Spleen (tissue), 11 donors: ENCODE measurements around the gene DCTN2. TPM values are rescaled to one million over a fixed set of nuclear protein-coding genes. Genes with fewer than 3 reads are reported as not detected.

Experiments used
- DNase-seq: peaks from one replicate; pipeline ENCODE4 v3.0.0-alpha.2; 2020
- H3K27ac ChIP-seq, 8 donors: fragments of 200-600 bp; sonication (generic) in 7 of 8; 1 replicate in 4 of 8; 2 replicates in 4 of 8; pipeline versions ENCODE4 v1.5.0 to v1.8.0; 2016 to 2021; ENCODE audit warnings: inconsistent platforms in 4 of 8, mild to moderate bottlenecking in 4 of 8, moderate library complexity in 1 of 8
- H3K27me3 ChIP-seq, 7 donors: fragments of 200-600 bp; sonication (generic) in 6 of 7; replicated peaks in 1 of 7; 1 replicate in 4 of 7; 2 replicates in 3 of 7; pipeline versions ENCODE4 v1.5.0 to v1.8.0; 2016 to 2021; ENCODE audit warnings: inconsistent platforms in 3 of 7, mild to moderate bottlenecking in 1 of 7
- H3K36me3 ChIP-seq, 6 donors: fragments of 200-600 bp; sonication (generic) in 5 of 6; 1 replicate in 4 of 6; 2 replicates in 2 of 6; pipeline versions ENCODE4 v1.5.0 to v1.8.0; 2016 to 2021; ENCODE audit warnings: inconsistent platforms in 2 of 6
- H3K4me1 ChIP-seq, 6 donors: fragments of 200-600 bp; sonication (generic) in 5 of 6; 1 replicate in 3 of 6; 2 replicates in 3 of 6; pipeline versions ENCODE4 v1.5.0 to v1.8.0; 2016 to 2021; ENCODE audit warnings: inconsistent platforms in 3 of 6
- H3K4me3 ChIP-seq, 8 donors: fragments of 200-600 bp; sonication (generic) in 7 of 8; 1 replicate in 4 of 8; 2 replicates in 4 of 8; pipeline versions ENCODE4 v1.5.0 to v1.8.0; 2016 to 2021; ENCODE audit warnings: inconsistent platforms in 4 of 8, mild to moderate bottlenecking in 4 of 8, moderate library complexity in 2 of 8
- H3K9me3 ChIP-seq, 8 donors: fragments of 200-600 bp; sonication (generic) in 7 of 8; 1 replicate in 4 of 8; 2 replicates in 4 of 8; pipeline versions ENCODE4 v1.5.0 to v1.8.0; 2016 to 2021; ENCODE audit warnings: inconsistent platforms in 4 of 8
- CTCF ChIP-seq, 11 experiments: fragments of 200-600 bp in 7 of 11; fragments of 450-650 bp in 4 of 11; sonication (generic) in 4 of 11; IDR thresholded peaks in 8 of 11; conservative IDR thresholded peaks in 3 of 11; 1 replicate in 7 of 11; 2 replicates in 4 of 11; pipeline versions ENCODE4 v1.4.0 to v1.8.0; 2016 to 2021; ENCODE audit warnings: antibody characterized with exemption in 11 of 11, inconsistent platforms in 4 of 11, mild to moderate bottlenecking in 1 of 11
- POLR2A ChIP-seq, 3 donors: fragments of 450-650 bp; IDR thresholded peaks; one replicate each; pipeline ENCODE4 v1.5.1; 2017; ENCODE audit warnings: antibody characterized with exemption in 3 of 3, mild to moderate bottlenecking in 1 of 3
- POLR2AphosphoS5 ChIP-seq, 3 donors: sonication (generic); formaldehyde crosslinking; IDR thresholded peaks; one replicate each; pipeline ENCODE4 v1.5.1; 2017; ENCODE audit warnings: antibody characterized with exemption in 3 of 3
- WGBS, 5 donors: extraction: QIAGEN DNeasy Blood & Tissue Kit in 3 of 5; methylation state at CpG; one replicate each; pipeline versions ENCODE4 v1.1.5 to v1.1.7; 2013 to 2018; 5-methylcytosine and 5-hydroxymethylcytosine counted together
- intact Hi-C: fragments of 100-400 bp; cut with DNase I; formaldehyde crosslinking; loops from one replicate; pipeline ENCODE4 v1.15.0; 2023; ENCODE audit warnings: low total_unique reads
- polyA plus RNA-seq, 3 donors: library from polyadenylated mRNA; stranded (reverse); fragments of 200-250 nt; gene quantifications; one replicate each; pipeline ENCODE4 v1.2.1, GENCODE V29; 2013
- total RNA-seq, 7 donors: library from RNA; depleted of rRNA in 3 of 7; stranded (reverse); fragments of >200 nt in 3 of 7; fragmentation: NEBNext Ultra II Directional in 4 of 7; extraction: Animal tissue kit (Norgen Biotek cat#: 25700) in 4 of 7; gene quantifications; one replicate each; pipeline versions ENCODE4 v1.1.0 to v1.2.1, GENCODE V29; 2016 to 2021
- donor health status: healthy with polysubstance abuse.
- donor health status: DM: no; HTN: no; CAD: no; lungs with moderate emphysema.
- donor health status: DM: no; HTN: no; CAD: no.
- donor health status: Bipolar disorder and iron deficiency.
- donor health status: healthy.
- donor health status: DM: no; HTN: no; CAD: no.
- donor health status: DM: yes; HTN: yes; CAD: no.

DCTN2 gene
- total and polyA plus RNA-seq, 10 donors = 53.3 to 152 (median 88.8) TPM

DNA sequence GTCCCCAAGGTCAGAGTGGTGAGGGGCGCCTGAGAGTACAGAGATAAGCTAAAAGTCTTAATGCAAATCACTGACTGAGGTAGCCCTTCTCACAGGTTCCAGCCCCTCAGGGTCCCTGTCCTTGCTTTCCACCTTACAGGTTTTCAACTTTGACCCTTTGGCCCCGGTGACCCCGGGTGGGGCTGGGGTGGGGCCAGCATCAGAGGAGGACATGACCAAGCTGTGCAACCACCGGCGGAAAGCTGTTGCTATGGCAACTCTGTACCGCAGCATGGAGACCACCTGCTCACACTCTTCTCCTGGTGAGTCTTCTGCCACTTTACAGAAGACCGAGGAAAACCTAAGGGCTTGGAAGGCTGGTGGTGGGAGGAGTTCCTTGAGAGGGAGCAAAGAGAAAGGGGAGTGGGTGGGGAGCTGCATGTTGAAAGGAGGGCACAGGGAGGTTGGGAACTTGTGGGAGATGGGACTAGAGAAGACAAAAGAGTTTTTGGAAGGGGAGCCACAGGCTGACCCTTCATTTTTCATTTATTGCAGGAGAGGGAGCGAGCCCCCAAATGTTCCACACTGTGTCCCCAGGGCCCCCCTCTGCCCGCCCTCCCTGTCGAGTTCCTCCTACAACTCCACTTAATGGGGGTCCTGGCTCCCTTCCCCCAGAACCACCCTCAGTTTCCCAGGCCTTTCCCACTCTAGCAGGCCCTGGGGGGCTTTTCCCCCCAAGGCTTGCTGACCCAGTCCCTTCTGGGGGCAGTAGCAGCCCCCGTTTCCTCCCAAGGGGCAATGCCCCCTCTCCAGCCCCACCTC, 22.0 kb downstream of the DCTN2 start:
- peak overlapping the region in 3 of 8 donors; percentile 99 to 100 (median 99) for H3K27ac ChIP-seq
- intact Hi-C loops = no loop called here

GRCh38 chr12:57523706-57524614, 23.0 kb downstream of the DCTN2 start:
- no peaks in the 10 kb centered on the region for H3K9me3 ChIP-seq
- H3K27me3 ChIP-seq = no peaks in the 10 kb centered on the region
- peak overlapping the region; percentile 98 to 100 (median 99) for H3K27ac ChIP-seq
- peak overlapping the region; percentile 58 to 89 (median 70) for H3K4me3 ChIP-seq
- intact Hi-C loops = no loop called here
- peaks cover 36 to 72% (median 51%) of the 10 kb centered on the region in 6 donors for H3K4me1 ChIP-seq
- peak; percentile 80 for DNase-seq
- WGBS, 5 donors = 69 to 75% (median 72%) methylated on average over 14 of the region's 14 CpGs
- peaks cover 0 to 53% (median 50%) of the 10 kb centered on the region in 6 donors for H3K36me3 ChIP-seq
- TF ChIP-seq CTCF (IDR thresholded peaks at IDR 0.05 in 8 of 11, conservative IDR thresholded peaks at IDR 0.05 in 3 of 11) (peak in 1 of 11 experiments; percentile 4), POLR2A (IDR thresholded peaks at IDR 0.05) (no peak), POLR2AphosphoS5 (IDR thresholded peaks at IDR 0.05) (peak in 1 of 3 donors; percentile 18)

More for the DNA sequence above, 22.0 kb downstream of the DCTN2 start:
- no peak for TF ChIP-seq POLR2AphosphoS5 (IDR thresholded peaks at IDR 0.05)
- no peak for TF ChIP-seq POLR2A (IDR thresholded peaks at IDR 0.05)
- TF ChIP-seq CTCF (IDR thresholded peaks at IDR 0.05 in 8 of 11, conservative IDR thresholded peaks at IDR 0.05 in 3 of 11) = no peak
- Histone ChIP-seq H3K4me1 (peaks cover 30 to 61% (median 44%) of the 10 kb centered on the region in 6 donors), H3K4me3 (peak overlapping the region in 1 of 8 donors; percentile 89), H3K36me3 (peaks cover 0 to 63% (median 60%) of the 10 kb centered on the region in 6 donors), H3K27me3 (no peaks in the 10 kb centered on the region), H3K9me3 (no peaks in the 10 kb centered on the region)
- DNase-seq = peak; percentile 79
- WGBS, 5 donors = 68 to 80% (median 78%) methylated on average over 11 of the region's 11 CpGs

- Histone ChIP-seq H3K36me3 (peaks cover 0 to 51% (median 41%) of the 10 kb centered on the region in 6 donors), H3K4me3 (peak overlapping the region; percentile 58 to 89 (median 70)), H3K27ac (peak overlapping the region; percentile 98 to 100 (median 99)), H3K27me3 (no peaks in the 10 kb centered on the region), H3K9me3 (no peaks in the 10 kb centered on the region), H3K4me1 (peaks cover 45 to 81% (median 59%) of the 10 kb centered on the region in 6 donors)
- intact Hi-C loops = no loop called here
- TF ChIP-seq POLR2A (IDR thresholded peaks at IDR 0.05) (peak in 2 of 3 donors; percentile 7 to 9), CTCF (IDR thresholded peaks at IDR 0.05 in 8 of 11, conservative IDR thresholded peaks at IDR 0.05 in 3 of 11) (peak in 1 of 11 experiments; percentile 18), POLR2AphosphoS5 (IDR thresholded peaks at IDR 0.05) (peak in 2 of 3 donors; percentile 42 to 55)
- 0 to 4% (median 1%) methylated on average over 7 to 38 of the region's 38 CpGs for WGBS, 5 donors
- peak; percentile 94 for DNase-seq
These were observed 23.9 kb downstream of the DCTN2 start for GRCh38 chr12:57522887-57523705.
